ENCODE data around the gene SERINC4. TPM values are rescaled to one million over a fixed set of nuclear protein-coding genes. Genes with fewer than 3 reads are reported as not detected.
"Not testable (repeated sequence)": the region's sequence is repeated elsewhere in the genome, so short reads cannot be mapped to it uniquely, and the experiment has no call there.

SERINC4 gene
- total RNA-seq, 4 donors from 2014 or later = 0.62 TPM; not detected in 3

- H3K4me1 ChIP-seq = peaks cover 48% of the 10 kb centered on the region
- WGBS = 77% methylated on average over 6 of the region's 6 CpGs
- no peak for TF ChIP-seq EP300 (IDR thresholded peaks at IDR 0.05)
- TF ChIP-seq POLR2AphosphoS5 (IDR thresholded peaks at IDR 0.05) = no peak
- TF ChIP-seq CTCF (IDR thresholded peaks at IDR 0.05) = no peak
- TF ChIP-seq POLR2A (IDR thresholded peaks at IDR 0.05) = no peak
- no peak overlapping the region for H3K4me3 ChIP-seq
- H3K9me3 ChIP-seq = no peaks in the 10 kb centered on the region
- peaks cover 37% of the 10 kb centered on the region for H3K36me3 ChIP-seq
- H3K27ac ChIP-seq = no peak overlapping the region
- H3K27me3 ChIP-seq = no peaks in the 10 kb centered on the region
- DNase-seq (ENCODE audit: low spot score in 2 of 2) = no peak
Measured at GRCh38 chr15:43751885-43752284, 48.1 kb downstream of the SERINC4 start.

DNA sequence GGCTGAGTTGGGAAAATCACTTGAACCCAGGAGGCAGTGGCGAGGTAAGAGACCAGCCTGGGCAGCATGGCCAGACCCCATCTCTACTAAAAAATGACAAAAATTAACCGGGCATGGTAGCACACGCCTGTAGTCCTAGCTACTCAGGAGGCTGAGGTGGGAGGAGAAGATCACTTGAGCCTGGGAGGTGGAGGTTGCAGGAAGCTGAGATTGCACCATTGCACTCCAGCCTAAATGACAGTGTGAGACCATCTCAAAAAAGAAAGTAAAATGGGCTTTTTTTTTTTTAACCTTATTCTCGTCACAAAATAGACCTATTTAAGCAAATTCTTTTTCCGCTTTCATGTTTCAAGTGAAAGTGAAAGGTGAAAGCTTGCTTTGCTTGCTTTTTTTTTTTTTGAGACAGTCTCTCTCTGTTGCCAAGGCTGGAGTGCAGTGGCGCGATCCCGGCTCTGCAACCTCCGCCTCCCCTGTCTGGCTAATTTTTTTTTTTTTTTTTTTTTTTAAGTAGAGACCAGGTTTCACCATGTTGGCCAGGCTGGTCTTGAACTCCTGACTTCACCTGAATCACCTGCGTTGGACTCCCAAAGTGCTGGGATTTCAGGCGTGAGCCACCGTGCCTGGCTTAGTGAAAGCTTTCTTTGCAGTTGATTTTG lies 50.2 kb downstream of the SERINC4 start:
- no peak overlapping the region for H3K27ac ChIP-seq
- no peaks in the 10 kb centered on the region for H3K9me3 ChIP-seq
- TF ChIP-seq POLR2AphosphoS5 (IDR thresholded peaks at IDR 0.05) (no peak), EP300 (IDR thresholded peaks at IDR 0.05) (no peak), CTCF (IDR thresholded peaks at IDR 0.05) (no peak), POLR2A (IDR thresholded peaks at IDR 0.05) (no peak)
- WGBS = 42% methylated on average over 12 of the region's 12 CpGs
- peaks cover 52% of the 10 kb centered on the region for H3K4me1 ChIP-seq
- no peaks in the 10 kb centered on the region for H3K27me3 ChIP-seq
- DNase-seq (ENCODE audit: low spot score in 2 of 2) = no peak
- H3K4me3 ChIP-seq = peak overlapping the region; percentile 17
- H3K36me3 ChIP-seq = peaks cover 18% of the 10 kb centered on the region

- Histone ChIP-seq H3K27ac (no peak overlapping the region), H3K4me3 (no peak overlapping the region), H3K9me3 (no peaks in the 10 kb centered on the region), H3K4me1 (peaks cover 52% of the 10 kb centered on the region), H3K36me3 (peaks cover 5% of the 10 kb centered on the region), H3K27me3 (no peaks in the 10 kb centered on the region)
- TF ChIP-seq POLR2A (IDR thresholded peaks at IDR 0.05) (no peak), POLR2AphosphoS5 (IDR thresholded peaks at IDR 0.05) (no peak), CTCF (IDR thresholded peaks at IDR 0.05) (no peak), EP300 (IDR thresholded peaks at IDR 0.05) (no peak)
- no peak for DNase-seq (ENCODE audit: low spot score in 2 of 2)
- 28% methylated on average over 3 of the region's 3 CpGs for WGBS
Measured at GRCh38 chr15:43748376-43748775, 51.6 kb downstream of the SERINC4 start.

DNA sequence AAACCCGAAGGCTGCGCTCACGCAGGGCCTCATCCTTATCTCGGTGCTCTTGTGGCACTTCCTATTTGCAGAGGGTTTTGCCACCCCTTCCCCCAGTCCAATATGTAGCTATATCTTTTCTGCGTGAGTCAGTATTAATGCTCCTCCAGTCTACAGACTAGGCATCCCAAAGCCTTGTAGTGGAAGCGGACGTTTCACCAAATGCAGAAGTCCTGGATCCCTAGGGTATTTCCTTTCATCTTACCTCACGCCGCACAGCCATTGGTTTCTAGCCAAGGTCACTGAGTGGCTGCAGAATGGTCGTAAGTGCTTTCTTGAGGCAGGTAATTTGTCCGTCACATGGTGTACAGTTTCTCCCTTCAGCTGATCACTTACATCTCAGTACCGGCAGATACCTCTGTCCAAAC lies 53.1 kb downstream of the SERINC4 start:
- Histone ChIP-seq H3K4me3 (peak overlapping the region; percentile 73), H3K27ac (peak overlapping the region; percentile 95), H3K4me1 (peaks cover 47% of the 10 kb centered on the region)
- H3K9me3 ChIP-seq; DNase-seq (ENCODE audit: low spot score in 2 of 2); H3K36me3 ChIP-seq; H3K27me3 ChIP-seq: not testable (repeated sequence)
- 0% methylated on average over 8 of the region's 12 CpGs for WGBS

GRCh38 chr15:43746245-43746902 lies 53.6 kb downstream of the SERINC4 start, which contains the start of gene PDIA3:
Gene PDIA3 (plus strand): TSS chr15:43746438. CDS start chr15:43746540, 102 bp downstream.
- DNase-seq (ENCODE audit: low spot score in 2 of 2) = peak; percentile 94
- H3K27me3 ChIP-seq, H3K9me3 ChIP-seq, H3K36me3 ChIP-seq: not testable (repeated sequence)
- Histone ChIP-seq H3K4me1 (peaks cover 42% of the 10 kb centered on the region), H3K27ac (peak within 1 kb of the TSS; percentile 95), H3K4me3 (peak within 1 kb of the TSS; percentile 73)
- TF ChIP-seq POLR2A (IDR thresholded peaks at IDR 0.05) (peak; percentile 90 to 97), POLR2AphosphoS5 (IDR thresholded peaks at IDR 0.05) (peak in 2 of 3 donors; percentile 2 to 69)
- WGBS = 0% methylated on average over 42 of the region's 84 CpGs

Other genes starting within 250 kb of the SERINC4 start
- 10 to 100 TPM; 23.8 to 63.6 (median 32.6) TPM for gene PPIP5K1, start 210.0 kb downstream of the SERINC4 start, total RNA-seq
- 10 to 100 TPM; 44.9 to 74.1 (median 48.5) TPM for gene CKMT1B, start 206.2 kb downstream of the SERINC4 start, total RNA-seq
- gene STRC, start 181.4 kb downstream of the SERINC4 start, total RNA-seq = 1 to 10 TPM in 1 of 4 donors, under 1 TPM in 3; 0.49 to 7.9 (median 0.68) TPM
- 1 to 10 TPM; 1.8 to 6.5 (median 3.2) TPM for gene CATSPER2, start 151.4 kb downstream of the SERINC4 start, total RNA-seq
- gene CKMT1A, start 106.4 kb downstream of the SERINC4 start, total RNA-seq = 10 to 100 TPM; 33.5 to 77.6 (median 53.0) TPM
- 100 to 1,000 TPM in 2 of 4 donors, 10 to 100 TPM in 2; 57.1 to 157 (median 100.0) TPM for gene PDIA3, start 53.8 kb downstream of the SERINC4 start, total RNA-seq
- gene ELL3, start 23.3 kb downstream of the SERINC4 start, total RNA-seq = 100 to 1,000 TPM in 1 of 4 donors, 10 to 100 TPM in 3; 50.7 to 100 (median 65.9) TPM
- 100 to 1,000 TPM; 352 to 813 (median 687) TPM for gene SERF2, start 7.9 kb downstream of the SERINC4 start, total RNA-seq
- 10 to 100 TPM; 12.9 to 27.0 (median 19.8) TPM for gene HYPK, start 379 bp upstream of the SERINC4 start, total RNA-seq
- 10 to 100 TPM; 12.8 to 17.7 (median 15.4) TPM for gene MFAP1, start 24.5 kb upstream of the SERINC4 start, total RNA-seq
- gene WDR76, start 26.8 kb upstream of the SERINC4 start, total RNA-seq = 1 to 10 TPM; 5.2 to 7.8 (median 5.8) TPM